HepG2 (cell line): ENCODE data around the gene SEC14L5.

Experiments
- ETV6 ChIP-seq: sonication (generic); formaldehyde crosslinking; conservative IDR thresholded peaks from 2 replicates; pipeline ENCODE4 v1.4.0; 2020; ENCODE audit warnings: missing genetic modification reagents
- FIP1L1 ChIP-seq: fragments of 200-400 bp; formaldehyde crosslinking; IDR thresholded peaks from 2 replicates; pipeline ENCODE4 v1.6.1; 2018; ENCODE audit warnings: low read depth, mild to moderate bottlenecking, low read length, moderate library complexity, borderline replicate concordance; ENCODE audit not compliant: insufficient read depth
- FOSL1 ChIP-seq: sonication (generic); formaldehyde crosslinking; IDR thresholded peaks from 2 replicates; pipeline ENCODE4 v1.9.0; 2021; ENCODE audit warnings: missing genetic modification reagents, borderline replicate concordance
- TCF12 ChIP-seq, 2 experiments: fragments of 450-650 bp in 1 of 2; sonication (generic) in 1 of 2; formaldehyde crosslinking in 1 of 2; IDR thresholded peaks; 2 replicates each; pipeline versions ENCODE4 v1.6.1 to v1.8.0; 2017 to 2022; ENCODE audit warnings: antibody characterized with exemption in 1 of 2, mild to moderate bottlenecking in 1 of 2, missing genetic modification reagents in 1 of 2, moderate library complexity in 1 of 2
- ZC3H4 ChIP-seq: sonication (generic); formaldehyde crosslinking; IDR thresholded peaks from 2 replicates; pipeline ENCODE4 v1.4.0; 2020; ENCODE audit warnings: missing genetic modification reagents, borderline replicate concordance
- ZNF451 ChIP-seq: sonication (generic); formaldehyde crosslinking; IDR thresholded peaks from 2 replicates; pipeline ENCODE4 v1.5.0; 2020; ENCODE audit warnings: mild to moderate bottlenecking, missing genetic modification reagents
- ZNF737 ChIP-seq: sonication (generic); formaldehyde crosslinking; IDR thresholded peaks from 2 replicates; pipeline ENCODE4 v1.5.0; 2020; ENCODE audit warnings: missing genetic modification reagents, mild to moderate bottlenecking, borderline replicate concordance
- TF ChIP-seq, protein P1 (sequence below): sonication (generic); formaldehyde crosslinking; IDR thresholded peaks from 2 replicates; pipeline ENCODE4 v1.9.0; 2022; ENCODE audit warnings: low read depth, missing genetic modification reagents
- TF ChIP-seq, protein P2 (sequence below): sonication (generic); formaldehyde crosslinking; IDR thresholded peaks from 2 replicates; pipeline ENCODE4 v1.4.0; 2020; ENCODE audit warnings: missing genetic modification reagents

DNA sequence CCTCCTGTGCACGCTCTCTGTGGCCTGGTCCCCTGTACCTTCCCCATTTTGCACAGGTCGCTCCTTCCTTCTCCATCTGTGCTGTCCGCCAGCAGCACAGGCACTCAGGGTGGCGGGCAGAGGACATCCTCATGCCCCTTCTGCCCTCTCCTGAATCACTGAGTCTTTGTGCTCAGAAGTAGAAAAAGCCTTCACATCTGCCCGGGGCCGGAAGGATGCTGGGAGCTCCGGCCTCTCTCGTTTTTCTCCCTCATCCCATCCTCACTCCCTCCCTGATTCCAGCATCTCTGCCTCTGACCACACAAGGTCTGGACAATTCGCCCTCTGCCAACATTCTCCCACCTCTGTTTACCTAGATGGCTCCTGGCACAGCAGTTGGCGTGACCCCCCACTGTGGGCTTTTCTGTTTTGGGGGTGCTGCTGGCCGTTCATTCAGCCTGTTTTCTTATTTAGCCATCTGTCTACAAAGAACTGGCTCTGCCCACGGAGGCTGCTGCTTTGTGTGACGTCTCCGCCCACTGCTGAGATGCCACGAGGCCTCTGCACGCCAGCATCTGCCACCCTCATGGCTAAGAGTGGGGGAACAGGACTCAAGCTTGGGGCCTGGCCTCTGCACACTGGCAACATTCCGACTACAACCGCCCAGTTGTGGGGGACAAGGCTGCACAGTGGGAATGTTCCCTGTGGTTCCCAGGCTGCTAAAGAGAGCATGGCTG is 36.7 kb downstream of the SEC14L5 start:
- TF ChIP-seq, protein P1, sequence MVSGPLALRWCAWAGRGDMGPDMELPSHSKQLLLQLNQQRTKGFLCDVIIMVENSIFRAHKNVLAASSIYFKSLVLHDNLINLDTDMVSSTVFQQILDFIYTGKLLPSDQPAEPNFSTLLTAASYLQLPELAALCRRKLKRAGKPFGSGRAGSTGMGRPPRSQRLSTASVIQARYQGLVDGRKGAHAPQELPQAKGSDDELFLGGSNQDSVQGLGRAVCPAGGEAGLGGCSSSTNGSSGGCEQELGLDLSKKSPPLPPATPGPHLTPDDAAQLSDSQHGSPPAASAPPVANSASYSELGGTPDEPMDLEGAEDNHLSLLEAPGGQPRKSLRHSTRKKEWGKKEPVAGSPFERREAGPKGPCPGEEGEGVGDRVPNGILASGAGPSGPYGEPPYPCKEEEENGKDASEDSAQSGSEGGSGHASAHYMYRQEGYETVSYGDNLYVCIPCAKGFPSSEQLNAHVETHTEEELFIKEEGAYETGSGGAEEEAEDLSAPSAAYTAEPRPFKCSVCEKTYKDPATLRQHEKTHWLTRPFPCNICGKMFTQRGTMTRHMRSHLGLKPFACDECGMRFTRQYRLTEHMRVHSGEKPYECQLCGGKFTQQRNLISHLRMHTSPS, result no peak
- TF ChIP-seq FOSL1 (CRISPR knock-in tag) (no peak), ZC3H4 (CRISPR knock-in tag) (no peak), FIP1L1 (no peak), ETV6 (CRISPR knock-in tag) (no peak), ZNF451 (no peak), TCF12 (IDR thresholded peaks at IDR 0.05) (no peak), TCF12 (CRISPR knock-in tag; IDR thresholded peaks at IDR 0.05) (no peak), ZNF737 (CRISPR knock-in tag) (no peak)
- TF ChIP-seq, protein P2, sequence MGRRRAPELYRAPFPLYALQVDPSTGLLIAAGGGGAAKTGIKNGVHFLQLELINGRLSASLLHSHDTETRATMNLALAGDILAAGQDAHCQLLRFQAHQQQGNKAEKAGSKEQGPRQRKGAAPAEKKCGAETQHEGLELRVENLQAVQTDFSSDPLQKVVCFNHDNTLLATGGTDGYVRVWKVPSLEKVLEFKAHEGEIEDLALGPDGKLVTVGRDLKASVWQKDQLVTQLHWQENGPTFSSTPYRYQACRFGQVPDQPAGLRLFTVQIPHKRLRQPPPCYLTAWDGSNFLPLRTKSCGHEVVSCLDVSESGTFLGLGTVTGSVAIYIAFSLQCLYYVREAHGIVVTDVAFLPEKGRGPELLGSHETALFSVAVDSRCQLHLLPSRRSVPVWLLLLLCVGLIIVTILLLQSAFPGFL (CRISPR knock-in tag), result no peak
